Nucleus accumbens (tissue), 56 donors: ENCODE results near the gene CFAP126.
"Not testable (repeated sequence)": the region's sequence is repeated elsewhere in the genome, so short reads cannot be mapped to it uniquely, and the experiment has no call there.

ENCODE experiments used
- DNase-seq, 56 donors: peaks; one replicate each; lab custom pipeline; 2025; lab: John Stamatoyannopoulos, UW

Gene CFAP126, protein sequence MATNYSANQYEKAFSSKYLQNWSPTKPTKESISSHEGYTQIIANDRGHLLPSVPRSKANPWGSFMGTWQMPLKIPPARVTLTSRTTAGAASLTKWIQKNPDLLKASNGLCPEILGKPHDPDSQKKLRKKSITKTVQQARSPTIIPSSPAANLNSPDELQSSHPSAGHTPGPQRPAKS

DNA sequence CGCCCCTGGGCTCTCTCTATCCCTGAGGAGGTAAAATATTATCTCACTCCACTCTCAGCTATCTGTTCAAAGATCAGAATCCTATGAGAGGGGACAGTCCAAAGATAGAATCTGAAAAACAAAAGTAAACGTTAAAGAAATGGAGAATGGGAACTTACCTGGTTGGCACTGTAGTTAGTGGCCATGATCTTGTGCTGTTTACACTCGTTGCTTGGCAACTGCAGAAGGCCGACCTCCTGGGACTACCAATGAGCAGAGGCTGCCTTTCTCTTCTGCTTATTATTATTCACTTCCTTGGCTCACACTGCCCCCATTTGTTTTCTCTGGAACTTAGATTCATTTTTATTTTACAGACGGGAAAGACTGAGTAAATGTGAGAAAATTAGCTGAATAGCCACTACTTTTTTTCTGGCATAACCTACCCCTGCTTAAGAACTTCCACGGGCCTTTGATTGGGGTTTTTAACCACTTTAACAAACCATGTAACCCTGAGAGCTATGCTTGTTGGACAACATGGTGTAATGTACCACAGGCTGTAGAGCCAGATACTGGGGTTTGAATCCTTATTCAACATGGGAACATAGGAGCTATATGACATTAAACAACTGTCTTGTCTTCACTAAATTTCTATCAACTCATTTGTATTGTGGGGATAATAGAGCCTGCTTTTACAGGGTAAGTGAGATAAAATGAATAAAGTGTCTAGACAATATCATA lies at the start of gene CFAP126:
Gene CFAP126, minus strand, starts transcription at position 193 of the 717 bp plus-strand sequence. Its CDS starts 8 bp downstream, at position 185.
- DNase-seq: peak in 44 of 56 donors; percentile 2 to 85 (median 34)

GRCh38 chr1:161413050-161413449 lies 45.4 kb upstream of the CFAP126 start:
- DNase-seq: not testable (repeated sequence)

- not testable (repeated sequence) for DNase-seq
These were observed 42.9 kb upstream of the CFAP126 start for GRCh38 chr1:161410636-161410970.

DNA sequence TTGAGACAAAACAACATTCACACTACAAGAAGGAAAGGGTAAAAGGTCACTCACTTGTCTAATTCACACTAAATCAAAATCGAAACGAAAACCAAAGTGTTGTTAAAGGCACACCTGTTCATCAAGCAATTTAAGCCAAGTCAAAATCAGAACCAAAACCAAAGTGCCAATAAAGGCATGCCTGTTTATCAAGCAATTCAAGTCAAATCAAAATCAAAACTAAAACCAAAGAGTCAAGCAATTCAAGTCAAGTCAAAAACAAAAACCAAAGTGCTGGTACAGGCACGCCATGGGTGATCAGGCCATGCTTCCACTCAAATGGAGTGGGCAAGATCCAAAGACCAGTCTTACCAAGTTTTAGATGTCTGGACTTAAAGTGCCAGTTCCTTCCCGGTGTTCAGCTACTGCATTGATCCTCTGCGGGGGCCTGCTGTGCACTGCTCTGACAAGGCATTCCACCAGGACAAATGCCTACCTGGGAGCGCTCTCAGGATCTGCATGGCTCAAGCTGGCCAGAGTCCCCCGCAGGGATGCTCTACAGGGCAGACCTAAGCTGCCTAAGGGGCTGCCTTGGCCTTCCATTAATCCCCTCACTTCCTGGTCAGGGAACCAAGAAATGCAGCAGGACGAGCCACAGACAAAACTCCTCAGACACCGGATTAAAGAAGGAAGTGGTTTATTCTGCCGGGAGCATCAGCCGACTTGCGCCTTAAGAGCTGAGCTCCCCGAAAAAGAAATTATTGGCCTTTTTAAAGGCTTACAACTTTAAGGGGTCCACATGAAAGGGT lies 42.4 kb upstream of the CFAP126 start:
- not testable (repeated sequence) for DNase-seq

DNA sequence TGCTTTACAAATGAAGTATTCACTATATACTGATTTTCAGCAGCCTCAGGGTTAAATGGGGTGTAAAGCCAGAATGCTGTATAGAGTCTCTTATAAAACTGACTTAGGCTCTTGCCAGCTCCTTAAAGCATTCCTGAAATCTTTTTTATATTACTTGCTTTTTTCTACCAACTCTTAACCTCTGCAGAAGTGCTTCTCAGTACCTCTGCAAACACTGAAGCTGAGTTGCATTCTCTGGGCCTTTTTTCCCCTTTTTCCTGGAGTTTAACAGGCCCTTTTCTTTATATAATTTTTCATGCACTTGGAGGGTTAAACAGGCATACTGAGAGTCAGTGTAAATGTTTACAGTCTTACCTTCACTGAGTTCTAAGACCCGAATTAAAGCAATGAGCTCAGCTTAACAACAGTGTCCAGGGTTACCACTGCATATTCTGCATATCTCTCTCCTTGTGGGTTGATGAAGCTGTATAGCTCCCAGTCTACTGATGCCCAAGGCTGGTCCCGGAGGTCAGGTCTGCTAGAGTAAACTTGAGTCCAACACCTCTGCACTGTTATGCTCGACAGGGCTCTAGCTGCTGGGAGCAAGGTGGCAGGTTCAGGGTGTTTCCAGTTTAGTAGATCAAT lies 40.9 kb upstream of the CFAP126 start:
- no peak for DNase-seq

GRCh38 chr1:161407451-161407985 lies 39.8 kb upstream of the CFAP126 start:
- DNase-seq: no peak

- DNase-seq: not testable (repeated sequence)
These were observed 38.9 kb upstream of the CFAP126 start for GRCh38 chr1:161406551-161406950.

DNA sequence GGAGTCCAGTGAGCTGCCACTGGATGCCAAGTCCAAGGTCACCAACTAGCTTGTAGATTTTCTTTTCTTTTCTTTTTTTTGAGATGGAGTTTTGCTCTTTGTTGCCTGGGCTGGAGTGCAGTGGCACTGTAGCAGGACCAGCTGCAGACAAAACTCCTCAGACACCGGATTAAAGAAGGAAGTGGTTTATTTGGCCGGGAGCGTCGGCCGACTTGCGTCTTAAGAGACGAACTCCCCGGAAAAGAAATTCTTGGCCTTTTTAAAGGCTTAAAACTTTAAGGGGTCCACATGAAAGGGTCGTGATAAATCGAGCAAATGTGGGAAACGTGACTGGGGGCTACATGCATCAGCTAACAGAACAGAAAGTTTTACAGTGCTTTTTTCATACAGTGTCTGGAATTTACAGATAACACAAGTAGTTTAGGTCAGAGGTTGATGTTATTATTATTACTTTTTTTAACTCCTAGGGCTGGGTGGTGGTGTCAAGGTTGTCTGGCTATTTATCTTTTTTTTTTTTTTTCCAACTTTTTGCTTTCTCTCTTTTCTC lies 36.4 kb upstream of the CFAP126 start:
- no peak for DNase-seq

- DNase-seq: no peak
These were observed 34.8 kb upstream of the CFAP126 start for GRCh38 chr1:161402446-161402845.

DNA sequence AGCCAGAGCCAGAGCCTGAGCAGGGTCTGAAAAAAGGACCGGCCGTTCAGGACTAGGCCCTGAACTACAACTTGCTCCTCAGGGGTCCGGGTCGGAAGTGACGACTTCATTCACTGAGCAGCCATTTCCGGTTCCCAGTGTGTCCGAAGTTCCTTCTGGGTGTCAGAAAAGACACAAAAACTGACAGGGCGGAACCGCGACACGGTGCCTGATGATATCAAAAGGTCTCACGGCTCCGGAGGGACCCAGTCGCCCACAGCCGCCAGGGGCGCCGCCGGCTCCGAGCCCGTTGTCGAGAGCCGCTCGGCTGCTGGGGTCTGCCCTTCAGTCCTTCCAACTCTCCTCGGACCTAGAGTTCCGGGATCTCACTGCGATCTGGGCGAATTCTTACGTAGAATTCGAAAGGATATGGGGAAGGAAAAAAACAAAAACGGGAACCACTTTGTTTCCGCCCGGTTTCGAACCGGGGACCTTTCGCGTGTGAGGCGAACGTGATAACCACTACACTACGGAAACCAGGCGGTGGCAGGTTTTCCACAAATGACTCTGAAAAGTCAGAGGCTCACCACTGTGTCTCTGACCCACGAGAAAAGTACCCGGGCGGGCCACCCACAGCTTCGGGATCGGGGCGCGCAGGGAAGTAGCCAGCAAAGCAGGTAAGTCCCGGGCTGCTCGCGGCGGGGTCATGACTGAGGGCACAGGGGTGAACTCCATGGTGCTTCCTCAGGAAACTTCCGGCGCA lies 31.8 kb upstream of the CFAP126 start:
- DNase-seq: peak; percentile 28 to 95 (median 84)

- DNase-seq: no peak
These were observed 31.2 kb upstream of the CFAP126 start for GRCh38 chr1:161398900-161399256.

- not testable (repeated sequence) for DNase-seq
These were observed 29.4 kb upstream of the CFAP126 start for GRCh38 chr1:161397038-161397437.

- no peak for DNase-seq
These were observed 25.5 kb upstream of the CFAP126 start for GRCh38 chr1:161393151-161393550.

DNA sequence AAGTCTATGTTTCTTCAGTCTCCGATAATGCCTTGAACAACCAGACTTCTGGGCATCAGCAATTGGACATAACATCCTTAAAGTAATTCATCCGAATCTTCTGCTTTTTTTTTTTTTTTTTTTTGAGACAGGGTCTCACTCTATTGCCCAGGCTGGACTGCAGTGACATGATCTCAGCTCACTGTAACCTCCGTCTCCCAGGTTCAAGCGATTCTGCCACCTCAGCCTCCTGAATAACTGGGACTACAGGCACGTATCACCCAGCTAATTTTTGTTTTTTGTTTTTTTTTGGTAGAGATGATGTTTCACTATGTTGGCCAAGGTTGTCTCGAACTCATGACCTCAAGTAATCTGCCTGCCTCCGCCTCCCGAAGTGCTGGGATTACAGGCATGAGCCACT lies 23.9 kb upstream of the CFAP126 start:
- DNase-seq: no peak

DNA sequence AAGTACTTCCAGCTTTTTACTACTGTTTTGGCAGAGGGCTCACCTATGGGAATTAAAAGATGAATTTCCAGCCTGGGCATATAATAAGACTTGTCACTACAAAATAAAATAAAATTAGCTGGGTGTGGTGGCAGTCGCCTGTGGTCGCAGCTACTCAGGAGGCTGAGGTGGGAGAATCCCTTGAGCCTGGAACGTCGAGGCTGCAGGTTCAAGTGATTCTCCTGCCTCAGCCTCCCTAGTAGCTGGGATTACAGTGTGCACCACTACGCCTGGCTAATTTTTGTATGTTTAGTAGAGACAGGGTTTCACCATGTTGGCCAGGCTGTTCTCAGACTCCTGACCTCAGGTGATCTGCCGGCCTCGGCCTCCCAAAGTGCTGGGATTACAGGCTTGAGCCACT lies 23.5 kb upstream of the CFAP126 start:
- DNase-seq: not testable (repeated sequence)

GRCh38 chr1:161390559-161390858 lies 22.8 kb upstream of the CFAP126 start:
- DNase-seq: peak in 1 of 56 donors; percentile 63

DNA sequence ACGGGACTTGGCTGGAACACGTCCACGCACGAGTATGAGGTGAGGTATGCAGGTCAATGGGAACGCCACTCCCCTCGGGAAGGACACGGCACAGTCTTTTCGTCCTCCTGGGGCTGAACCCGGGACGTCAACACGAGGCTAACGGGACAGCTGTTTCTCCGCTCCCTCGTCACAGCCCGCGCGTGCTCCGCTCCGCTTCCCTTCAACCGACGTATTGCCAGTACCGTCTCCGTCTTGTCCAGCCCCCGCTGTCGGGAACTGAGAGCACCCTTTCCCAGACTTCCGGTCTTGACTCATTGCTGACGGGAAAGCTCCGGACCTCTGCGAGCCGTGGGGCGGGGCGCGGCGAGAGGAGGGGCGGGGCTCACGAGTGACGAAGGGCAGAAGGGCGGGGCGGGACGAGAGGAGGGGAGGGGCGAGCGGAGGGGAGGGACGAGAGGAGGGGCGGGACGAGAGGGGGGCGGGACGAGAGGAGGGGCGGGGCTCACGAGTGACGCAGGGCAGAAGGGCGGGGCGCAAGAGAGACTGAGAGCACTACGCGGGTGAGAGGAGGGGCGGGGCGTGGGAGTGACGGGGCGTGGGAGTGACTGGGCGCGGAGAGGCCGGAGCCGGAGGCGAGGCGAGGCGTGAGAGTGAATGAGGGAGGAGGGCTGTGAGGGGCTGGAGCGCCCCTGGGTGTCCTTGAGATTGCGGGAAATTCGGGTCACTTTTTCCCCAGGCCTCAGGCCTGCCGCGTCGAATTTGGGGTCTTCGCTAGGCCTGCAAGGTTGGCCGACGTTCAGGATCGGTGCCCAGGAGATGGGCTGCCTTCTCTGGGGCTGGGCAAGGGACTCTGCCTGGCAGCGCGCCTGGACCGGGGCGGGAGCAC lies 22.2 kb upstream of the CFAP126 start:
- peak; percentile 63 to 100 (median 98) for DNase-seq

GRCh38 chr1:161389158-161389557 lies 21.5 kb upstream of the CFAP126 start:
- DNase-seq: not testable (repeated sequence)

DNA sequence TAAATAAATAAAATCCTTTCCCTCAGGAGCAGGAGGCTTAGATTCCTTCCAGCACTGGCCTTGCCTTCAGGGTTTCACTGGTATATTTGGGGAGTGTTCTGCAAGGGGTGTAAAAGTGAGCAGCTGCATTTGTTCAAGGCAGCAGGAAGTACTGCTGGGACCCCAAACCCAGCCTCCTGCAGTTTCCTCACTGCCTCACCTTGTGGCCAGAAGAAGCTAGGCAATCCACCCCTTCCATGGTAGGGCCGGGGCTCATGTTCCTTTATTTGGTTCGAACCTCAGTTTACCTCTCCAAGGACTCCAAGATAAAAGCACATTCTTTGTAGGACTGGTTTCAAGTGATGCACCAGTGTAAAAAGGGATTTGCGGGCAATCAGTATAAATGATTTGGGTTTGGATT lies 21.0 kb upstream of the CFAP126 start:
- no peak for DNase-seq
